Fibroblast of lung (primary cell): ENCODE results near the gene ERBB4.

Experiments
- EZH2 ChIP-seq: IDR thresholded peaks from 2 replicates; pipeline ENCODE4 v1.5.1; 2012; ENCODE audit warnings: low read length, control low read depth, mild to moderate bottlenecking; ENCODE audit errors: missing control alignments
- TF ChIP-seq, protein P1 (sequence below), 2 donors: IDR thresholded peaks in 1 of 2; conservative IDR thresholded peaks in 1 of 2; 1 replicate in 1 of 2; 2 replicates in 1 of 2; pipeline ENCODE4 v1.5.1; 2011 to 2012; ENCODE audit warnings: low read length in 2 of 2, control low read depth in 1 of 2, inconsistent platforms in 1 of 2, low read depth in 1 of 2, mild to moderate bottlenecking in 1 of 2

DNA sequence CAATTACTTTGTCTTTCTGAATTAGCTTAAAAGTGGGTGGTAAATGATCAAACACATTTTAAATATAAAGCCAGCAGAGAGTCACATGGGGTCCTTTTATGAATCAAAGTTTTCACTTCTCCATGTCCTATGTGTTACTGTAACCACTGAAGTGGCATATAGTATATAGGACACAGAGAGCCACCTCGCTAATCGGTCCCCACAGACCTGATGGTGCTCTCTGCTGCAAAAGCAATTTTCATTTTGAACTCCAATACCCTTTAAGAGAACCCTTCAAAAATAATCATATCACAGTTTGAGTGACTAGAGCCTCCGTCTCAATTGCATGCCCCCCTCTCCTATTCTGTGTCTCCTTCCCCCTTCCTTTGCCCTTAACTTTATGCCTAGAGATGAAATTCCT, 272.8 kb downstream of the ERBB4 start:
- TF ChIP-seq, protein P1, sequence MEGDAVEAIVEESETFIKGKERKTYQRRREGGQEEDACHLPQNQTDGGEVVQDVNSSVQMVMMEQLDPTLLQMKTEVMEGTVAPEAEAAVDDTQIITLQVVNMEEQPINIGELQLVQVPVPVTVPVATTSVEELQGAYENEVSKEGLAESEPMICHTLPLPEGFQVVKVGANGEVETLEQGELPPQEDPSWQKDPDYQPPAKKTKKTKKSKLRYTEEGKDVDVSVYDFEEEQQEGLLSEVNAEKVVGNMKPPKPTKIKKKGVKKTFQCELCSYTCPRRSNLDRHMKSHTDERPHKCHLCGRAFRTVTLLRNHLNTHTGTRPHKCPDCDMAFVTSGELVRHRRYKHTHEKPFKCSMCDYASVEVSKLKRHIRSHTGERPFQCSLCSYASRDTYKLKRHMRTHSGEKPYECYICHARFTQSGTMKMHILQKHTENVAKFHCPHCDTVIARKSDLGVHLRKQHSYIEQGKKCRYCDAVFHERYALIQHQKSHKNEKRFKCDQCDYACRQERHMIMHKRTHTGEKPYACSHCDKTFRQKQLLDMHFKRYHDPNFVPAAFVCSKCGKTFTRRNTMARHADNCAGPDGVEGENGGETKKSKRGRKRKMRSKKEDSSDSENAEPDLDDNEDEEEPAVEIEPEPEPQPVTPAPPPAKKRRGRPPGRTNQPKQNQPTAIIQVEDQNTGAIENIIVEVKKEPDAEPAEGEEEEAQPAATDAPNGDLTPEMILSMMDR (conservative IDR thresholded peaks at IDR 0.05 in 1 of 2, IDR thresholded peaks at IDR 0.05 in 1 of 2; ENCODE audit: low read depth in 1 of 2, low read length in 2 of 2), result no peak
- no peak for TF ChIP-seq EZH2
